Measurements from ENCODE around the gene DRAM2.

DNA sequence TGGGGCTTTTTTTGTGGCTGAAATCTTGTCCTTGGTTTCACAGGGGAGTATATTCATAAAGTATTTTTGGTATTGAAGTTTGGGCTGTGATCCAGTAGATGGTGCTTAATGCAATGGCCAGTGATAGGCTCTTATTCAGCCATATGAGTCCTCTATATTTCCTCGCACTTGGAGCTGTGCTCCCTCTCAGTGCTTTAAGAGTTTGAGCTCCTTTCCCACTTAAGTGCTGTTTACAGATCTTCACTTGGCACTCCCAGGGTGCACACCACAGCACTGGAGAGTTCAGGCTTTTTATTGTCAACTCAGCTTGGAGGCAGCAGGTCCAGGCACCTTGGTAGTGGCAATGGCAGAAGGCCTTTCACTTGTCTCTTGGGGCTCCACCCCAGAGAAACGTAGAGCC is 54.9 kb downstream of the DRAM2 start:
- TF ChIP-seq, protein P1, sequence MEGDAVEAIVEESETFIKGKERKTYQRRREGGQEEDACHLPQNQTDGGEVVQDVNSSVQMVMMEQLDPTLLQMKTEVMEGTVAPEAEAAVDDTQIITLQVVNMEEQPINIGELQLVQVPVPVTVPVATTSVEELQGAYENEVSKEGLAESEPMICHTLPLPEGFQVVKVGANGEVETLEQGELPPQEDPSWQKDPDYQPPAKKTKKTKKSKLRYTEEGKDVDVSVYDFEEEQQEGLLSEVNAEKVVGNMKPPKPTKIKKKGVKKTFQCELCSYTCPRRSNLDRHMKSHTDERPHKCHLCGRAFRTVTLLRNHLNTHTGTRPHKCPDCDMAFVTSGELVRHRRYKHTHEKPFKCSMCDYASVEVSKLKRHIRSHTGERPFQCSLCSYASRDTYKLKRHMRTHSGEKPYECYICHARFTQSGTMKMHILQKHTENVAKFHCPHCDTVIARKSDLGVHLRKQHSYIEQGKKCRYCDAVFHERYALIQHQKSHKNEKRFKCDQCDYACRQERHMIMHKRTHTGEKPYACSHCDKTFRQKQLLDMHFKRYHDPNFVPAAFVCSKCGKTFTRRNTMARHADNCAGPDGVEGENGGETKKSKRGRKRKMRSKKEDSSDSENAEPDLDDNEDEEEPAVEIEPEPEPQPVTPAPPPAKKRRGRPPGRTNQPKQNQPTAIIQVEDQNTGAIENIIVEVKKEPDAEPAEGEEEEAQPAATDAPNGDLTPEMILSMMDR (conservative IDR thresholded peaks at IDR 0.05), result no peak
- TF ChIP-seq ZFX (IDR thresholded peaks at IDR 0.05), result no peak

All from C4-2B (cell line).